HG03558 (cell line): Measurements from ENCODE around the gene PCAT6.

ENCODE experiments used
- ATAC-seq: cut with Tn5 transposase; IDR thresholded peaks from one replicate; pipeline ENCODE4 v1.9.1; 2021; ENCODE audit warnings: moderate number of reproducible peaks; ENCODE audit not compliant: unreplicated experiment; ENCODE audit errors: extremely low read depth

PCAT6 gene

GRCh38 chr1:202843081-202843480 is 32.3 kb downstream of the PCAT6 start:
- no peak for ATAC-seq

DNA sequence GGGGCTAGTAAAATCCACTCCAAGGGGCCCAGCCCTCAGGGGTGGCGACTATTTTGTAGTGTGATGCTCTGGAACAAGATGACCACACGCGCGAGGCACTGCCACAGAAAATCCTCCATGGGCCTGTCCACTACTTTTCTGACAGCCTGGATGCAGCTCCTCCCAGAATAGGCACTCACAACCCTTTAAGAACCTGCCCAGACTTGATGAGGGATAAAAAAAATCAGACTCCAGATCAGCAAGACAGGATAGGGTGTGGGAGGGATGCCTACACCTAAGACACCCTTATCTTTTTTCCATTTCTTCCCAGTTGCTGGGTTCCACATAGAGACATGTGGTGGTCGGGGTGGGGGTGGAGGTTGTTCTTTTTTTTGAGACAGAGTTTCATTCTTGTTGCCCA is 33.5 kb downstream of the PCAT6 start:
- ATAC-seq: no peak

DNA sequence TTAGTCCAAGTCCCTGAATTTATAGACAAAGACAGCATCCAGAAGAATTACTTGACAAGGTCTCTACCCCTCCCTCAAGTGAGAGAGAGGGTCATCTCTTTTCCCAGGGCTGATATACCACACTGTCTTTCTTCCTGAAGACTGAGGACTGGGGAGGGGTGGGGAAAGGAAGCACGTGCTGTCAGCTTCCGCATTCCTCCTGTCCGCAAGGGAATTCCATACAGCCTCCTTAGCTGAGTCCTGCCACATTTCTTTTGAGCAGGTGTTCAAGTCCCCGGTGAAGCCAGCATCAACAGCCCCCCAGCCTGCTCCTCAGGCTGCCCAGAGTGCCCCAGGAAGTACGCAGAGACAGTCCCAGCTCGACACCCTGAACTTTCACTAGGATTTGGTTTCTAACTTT is 34.2 kb downstream of the PCAT6 start:
- no peak for ATAC-seq

- no peak for ATAC-seq
Observed at GRCh38 chr1:202848191-202848542, 37.4 kb downstream of the PCAT6 start.

DNA sequence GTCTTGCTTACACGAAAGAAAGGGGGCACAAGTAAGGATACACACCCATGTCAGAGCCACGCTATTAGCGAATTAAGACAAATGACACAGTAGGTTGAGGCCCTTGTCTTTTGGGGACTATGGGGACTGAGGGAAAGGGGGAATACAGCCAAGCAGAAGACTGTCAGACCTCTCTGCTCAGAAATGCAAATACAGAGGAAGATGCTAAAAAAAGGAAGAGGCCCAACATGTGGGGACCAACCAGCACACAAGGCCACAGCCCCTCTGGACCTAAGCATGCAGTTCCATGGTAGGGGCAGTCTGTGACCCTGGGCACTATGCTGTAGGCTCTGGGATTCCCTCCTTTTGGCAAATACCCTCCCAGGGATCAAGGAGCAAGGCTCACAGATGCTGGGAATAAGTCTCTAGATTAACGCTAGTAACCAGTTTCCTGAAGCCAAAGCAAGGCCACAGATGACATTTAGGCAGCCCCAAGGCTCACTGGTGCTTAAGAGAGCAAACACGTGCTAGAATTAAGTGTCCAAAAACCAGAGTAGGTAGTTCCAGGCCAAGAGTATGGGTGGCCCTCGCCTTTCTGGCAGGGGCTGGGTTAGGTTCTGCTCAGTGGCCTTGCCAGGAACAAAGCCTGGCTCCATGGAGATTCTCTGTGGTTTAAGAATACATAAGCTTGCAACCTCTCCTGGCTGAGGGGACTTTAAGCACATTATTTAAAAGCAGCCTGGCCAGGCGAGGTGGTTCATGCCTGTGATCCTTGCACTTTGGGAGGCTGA is 40.0 kb downstream of the PCAT6 start:
- no peak for ATAC-seq

DNA sequence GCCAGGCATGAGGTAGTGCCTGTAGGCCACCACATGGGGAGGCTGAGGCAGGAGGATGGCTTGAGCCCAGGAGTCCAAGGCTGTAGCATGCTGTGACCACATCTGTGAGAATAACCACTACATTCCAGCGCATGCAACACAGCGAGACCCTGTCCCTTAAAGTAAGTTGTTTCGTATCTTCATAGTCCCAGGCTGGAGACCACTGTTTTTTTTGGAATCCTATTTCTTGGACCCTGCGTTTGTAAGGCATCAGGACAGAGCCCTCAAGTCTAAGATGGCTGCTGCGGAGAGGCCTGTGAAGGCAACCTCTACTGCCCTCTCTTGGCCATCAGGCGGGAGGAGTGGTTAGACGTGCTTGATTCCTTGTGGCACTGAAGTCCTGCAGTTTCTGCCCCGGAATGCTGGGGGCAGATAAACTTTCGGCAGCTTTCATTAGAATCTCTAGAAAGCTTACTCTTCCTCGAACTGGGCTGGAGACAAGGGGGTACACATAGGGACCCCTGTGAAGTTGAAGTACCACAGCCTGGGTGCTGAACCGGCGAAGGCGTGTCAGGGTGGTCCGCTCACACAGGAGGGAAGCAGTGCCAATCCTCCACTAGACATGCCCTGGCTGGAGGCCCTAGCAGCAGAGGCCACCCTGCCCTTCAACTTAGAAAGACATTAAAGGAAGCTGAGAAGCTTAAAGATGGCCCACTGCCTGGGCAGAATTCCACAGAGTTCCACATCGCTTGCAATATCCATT is 41.6 kb downstream of the PCAT6 start:
- no peak for ATAC-seq

DNA sequence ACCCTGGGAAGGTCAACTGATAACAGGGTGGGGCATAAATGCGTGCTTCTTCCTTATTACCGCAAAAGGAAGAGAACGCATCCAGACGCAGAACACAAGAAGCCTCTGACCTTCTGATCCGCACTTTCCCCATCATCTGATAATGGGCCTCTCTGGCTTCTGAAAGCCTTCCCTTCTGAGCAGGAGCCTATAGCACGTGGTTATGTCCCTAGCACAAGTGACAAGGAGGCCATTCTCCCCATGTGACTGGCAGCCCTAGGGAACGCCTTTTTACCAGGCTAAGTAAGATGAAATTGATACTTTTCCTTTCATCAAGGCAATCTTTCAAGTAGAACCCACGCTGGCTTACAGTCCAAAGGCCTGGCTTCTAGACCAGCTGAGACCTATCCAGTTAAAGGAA is 44.0 kb downstream of the PCAT6 start:
- ATAC-seq: no peak

GRCh38 chr1:202856014-202856413 is 45.3 kb downstream of the PCAT6 start:
- no peak for ATAC-seq

- ATAC-seq: no peak
Observed at GRCh38 chr1:202857136-202857610, 46.4 kb downstream of the PCAT6 start.

GRCh38 chr1:202858331-202858730 is 47.6 kb downstream of the PCAT6 start:
- ATAC-seq: no peak

DNA sequence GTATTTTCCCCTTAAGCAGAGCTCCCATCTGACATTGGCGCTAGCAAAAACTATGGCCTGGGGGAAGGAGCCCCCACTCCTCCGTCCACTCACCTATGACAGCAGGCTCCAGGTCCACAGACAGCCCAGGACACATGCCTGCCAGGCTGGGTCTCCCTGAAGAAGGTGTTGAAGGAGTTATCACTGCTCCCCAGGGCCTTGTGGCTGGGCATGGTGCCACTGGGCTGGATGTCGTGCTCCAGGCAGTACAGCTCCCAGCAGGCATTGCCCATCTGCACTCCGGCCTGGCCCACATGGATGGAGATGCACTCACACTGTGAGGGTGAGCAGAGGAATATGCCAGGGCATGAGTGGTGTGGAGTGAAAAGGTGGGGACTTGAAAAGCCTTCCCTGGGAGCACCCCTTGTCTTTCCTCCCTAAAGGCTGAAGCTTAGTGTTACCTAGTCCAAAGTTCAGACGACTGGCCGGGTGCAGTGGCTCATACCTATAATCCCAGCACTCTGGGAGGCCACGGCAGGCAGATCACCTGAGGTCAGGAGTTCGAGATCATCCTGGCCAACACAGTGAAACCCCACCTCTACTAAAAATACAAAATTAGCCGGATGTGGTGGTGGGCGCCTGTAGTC is 48.1 kb downstream of the PCAT6 start:
- no peak for ATAC-seq

GRCh38 chr1:202860744-202861419 is 50.1 kb downstream of the PCAT6 start:
- no peak for ATAC-seq
